ENCODE data around the gene TTBK1. TPM values are rescaled to one million over a fixed set of nuclear protein-coding genes. Genes with fewer than 3 reads are reported as not detected.
A peak's percentile ranks its signal among the peaks of the same experiment; 100 is the strongest.

Gene TTBK1
- total and polyA plus RNA-seq, 12 donors = 0.17 to 5.4 (median 0.65) TPM

DNA sequence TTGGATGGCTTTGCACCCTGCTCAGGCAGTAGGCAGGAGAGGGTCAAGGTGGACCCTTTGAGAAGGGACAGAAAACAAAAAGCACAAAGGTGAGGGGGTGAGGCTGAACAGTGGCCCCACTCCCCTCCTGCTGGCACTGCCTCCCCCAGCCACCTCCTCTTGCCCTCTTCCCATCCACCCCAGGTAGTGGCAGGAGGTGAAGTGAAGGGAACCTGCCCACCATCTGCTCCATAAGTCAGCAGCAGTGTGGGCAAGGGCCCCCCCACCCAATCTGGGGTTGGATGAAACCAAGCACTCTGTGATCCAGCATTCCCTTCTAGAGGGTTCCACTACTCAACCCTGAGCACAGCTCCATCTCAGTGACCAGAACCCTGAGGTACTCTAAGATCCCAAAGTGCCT is 28.7 kb downstream of the TTBK1 start:
- H3K27ac ChIP-seq = no peak overlapping the region
- H3K9me3 ChIP-seq (replicated peaks in 1 of 3) = no peaks in the 10 kb centered on the region
- intact Hi-C loops (cut with DNase I) = no loop called here
- peaks cover 8% of the 10 kb centered on the region for H3K27me3 ChIP-seq
- no peak for DNase-seq
- H3K4me3 ChIP-seq = no peak overlapping the region
- peaks cover 22 to 26% of the 10 kb centered on the region in 2 donors for H3K4me1 ChIP-seq (replicated peaks in 1 of 2)
- H3K36me3 ChIP-seq (replicated peaks in 1 of 2) = no peaks in the 10 kb centered on the region
- TF ChIP-seq, protein P1, sequence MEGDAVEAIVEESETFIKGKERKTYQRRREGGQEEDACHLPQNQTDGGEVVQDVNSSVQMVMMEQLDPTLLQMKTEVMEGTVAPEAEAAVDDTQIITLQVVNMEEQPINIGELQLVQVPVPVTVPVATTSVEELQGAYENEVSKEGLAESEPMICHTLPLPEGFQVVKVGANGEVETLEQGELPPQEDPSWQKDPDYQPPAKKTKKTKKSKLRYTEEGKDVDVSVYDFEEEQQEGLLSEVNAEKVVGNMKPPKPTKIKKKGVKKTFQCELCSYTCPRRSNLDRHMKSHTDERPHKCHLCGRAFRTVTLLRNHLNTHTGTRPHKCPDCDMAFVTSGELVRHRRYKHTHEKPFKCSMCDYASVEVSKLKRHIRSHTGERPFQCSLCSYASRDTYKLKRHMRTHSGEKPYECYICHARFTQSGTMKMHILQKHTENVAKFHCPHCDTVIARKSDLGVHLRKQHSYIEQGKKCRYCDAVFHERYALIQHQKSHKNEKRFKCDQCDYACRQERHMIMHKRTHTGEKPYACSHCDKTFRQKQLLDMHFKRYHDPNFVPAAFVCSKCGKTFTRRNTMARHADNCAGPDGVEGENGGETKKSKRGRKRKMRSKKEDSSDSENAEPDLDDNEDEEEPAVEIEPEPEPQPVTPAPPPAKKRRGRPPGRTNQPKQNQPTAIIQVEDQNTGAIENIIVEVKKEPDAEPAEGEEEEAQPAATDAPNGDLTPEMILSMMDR (IDR thresholded peaks at IDR 0.05) = no peak
- TF ChIP-seq POLR2A (IDR thresholded peaks at IDR 0.05) = no peak

DNA sequence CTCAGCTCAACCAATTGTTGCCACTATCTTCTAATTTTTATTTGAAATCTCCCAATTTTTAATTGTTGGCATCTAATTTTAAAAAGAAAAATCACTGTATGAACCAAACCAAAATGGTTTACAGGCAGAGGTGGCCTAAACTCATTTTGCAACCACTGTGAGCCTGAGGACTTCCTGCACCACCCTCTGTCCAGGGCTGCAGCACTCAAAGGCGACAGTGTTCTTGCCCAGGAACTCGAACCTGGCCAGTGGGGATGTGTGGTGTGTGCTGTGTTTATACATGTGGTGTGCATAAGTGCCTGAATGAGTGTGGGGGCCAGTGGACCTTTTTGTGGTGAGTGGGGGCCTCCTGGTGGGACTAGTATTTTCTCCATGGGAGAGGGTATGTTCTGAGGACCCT is 30.4 kb downstream of the TTBK1 start:
- H3K27ac ChIP-seq = no peak overlapping the region
- intact Hi-C loops (cut with DNase I) = no loop called here
- DNase-seq = no peak
- H3K9me3 ChIP-seq (replicated peaks in 1 of 3) = no peaks in the 10 kb centered on the region
- TF ChIP-seq POLR2A (IDR thresholded peaks at IDR 0.05) = no peak
- TF ChIP-seq, protein P1 (IDR thresholded peaks at IDR 0.05) = no peak
- H3K36me3 ChIP-seq (replicated peaks in 1 of 2) = no peaks in the 10 kb centered on the region
- H3K4me1 ChIP-seq (replicated peaks in 1 of 2) = peaks cover 11 to 17% of the 10 kb centered on the region in 2 donors
- no peak overlapping the region for H3K4me3 ChIP-seq
- 61 to 77% (median 69%) methylated on average over 2 of the region's 2 CpGs for WGBS, 4 donors
- peaks cover 8% of the 10 kb centered on the region for H3K27me3 ChIP-seq

DNA sequence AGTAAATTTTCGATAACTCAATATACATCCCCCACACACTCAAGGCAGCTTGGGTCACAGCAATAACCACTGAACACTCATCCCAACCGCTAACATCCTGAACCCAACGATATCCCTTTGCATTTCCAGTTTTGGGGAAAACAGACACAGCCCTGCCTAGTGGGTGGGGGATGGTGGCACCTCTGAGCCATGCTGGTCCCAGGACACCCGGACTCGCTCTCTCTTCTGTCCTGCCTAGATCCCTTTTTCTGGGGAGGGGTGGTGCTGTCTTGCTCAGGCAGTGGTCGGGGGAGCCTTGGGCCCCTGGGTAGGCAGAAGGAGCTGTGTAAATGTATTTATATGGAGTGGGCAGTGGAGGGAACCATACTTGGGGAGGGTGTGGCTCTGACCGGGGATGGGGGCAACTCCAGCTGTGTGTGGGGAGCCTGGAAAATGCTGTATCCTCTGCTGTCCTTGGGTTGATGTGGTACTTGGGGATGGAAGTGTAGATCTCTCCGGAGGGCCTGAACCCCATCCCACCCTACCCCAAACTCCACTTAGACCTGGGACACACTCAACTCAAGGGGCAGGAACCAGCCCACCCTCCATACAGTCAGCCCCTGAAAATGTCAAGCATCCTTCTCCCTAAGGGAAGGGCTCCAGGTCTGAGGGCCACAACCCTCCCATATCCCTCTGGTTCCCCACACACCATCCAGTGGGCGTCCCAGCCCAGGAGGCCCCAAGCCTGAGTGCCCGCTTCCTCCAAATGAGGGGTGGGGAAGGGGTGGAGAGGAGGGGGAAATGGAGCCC is 31.0 kb downstream of the TTBK1 start:
- Histone ChIP-seq H3K9me3 (replicated peaks in 1 of 3) (no peaks in the 10 kb centered on the region), H3K27ac (no peak overlapping the region), H3K36me3 (replicated peaks in 1 of 2) (no peaks in the 10 kb centered on the region), H3K27me3 (peaks cover 8% of the 10 kb centered on the region), H3K4me1 (replicated peaks in 1 of 2) (peaks cover 5 to 11% of the 10 kb centered on the region in 2 donors), H3K4me3 (no peak overlapping the region)
- 79 to 87% (median 82%) methylated on average over 10 of the region's 10 CpGs for WGBS, 4 donors
- TF ChIP-seq, protein P1 (IDR thresholded peaks at IDR 0.05) = no peak
- TF ChIP-seq POLR2A (IDR thresholded peaks at IDR 0.05) = no peak
- no peak for DNase-seq
- intact Hi-C loops (cut with DNase I) = no loop called here

DNA sequence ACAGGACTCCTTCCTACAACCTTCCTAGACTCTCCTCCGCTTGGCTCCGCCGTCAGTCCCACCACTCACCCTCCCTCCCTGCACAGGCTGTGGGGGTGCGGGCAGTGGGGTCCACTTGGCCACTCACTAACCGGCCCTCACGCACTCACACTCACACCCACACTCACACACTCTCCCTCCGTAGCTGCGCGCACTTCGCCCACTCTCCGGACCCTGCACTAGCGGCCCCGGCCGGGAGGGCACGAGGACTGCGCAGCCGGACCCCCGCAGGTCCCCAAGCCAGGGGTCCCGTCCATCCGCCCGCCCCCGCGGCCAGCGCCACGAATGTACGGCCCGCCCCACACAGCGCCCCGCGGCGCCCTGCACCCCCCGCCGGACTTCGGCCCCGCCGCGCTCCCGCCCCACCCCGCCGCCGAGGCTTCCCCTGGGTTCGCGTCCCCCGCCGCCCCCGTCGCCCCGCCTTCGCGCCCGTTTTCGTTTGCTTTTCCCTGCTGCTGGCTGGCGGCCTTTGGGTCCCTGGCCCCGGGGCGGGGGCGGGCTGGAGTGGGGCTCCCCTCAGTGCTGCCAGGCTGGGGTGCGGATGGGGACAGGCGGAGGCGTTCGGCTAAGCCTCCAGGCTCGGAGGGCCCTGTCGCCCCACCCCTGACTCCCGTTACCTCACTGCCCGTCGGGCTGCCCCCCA is 31.8 kb downstream of the TTBK1 start:
- H3K9me3 ChIP-seq (replicated peaks in 1 of 3) = no peaks in the 10 kb centered on the region
- no peak overlapping the region for H3K27ac ChIP-seq
- TF ChIP-seq POLR2A (IDR thresholded peaks at IDR 0.05) = no peak
- TF ChIP-seq, protein P1 (IDR thresholded peaks at IDR 0.05) = no peak
- peaks cover 0 to 9% of the 10 kb centered on the region in 2 donors for H3K4me1 ChIP-seq (replicated peaks in 1 of 2)
- 4 to 27% (median 5%) methylated on average over 8 to 65 of the region's 65 CpGs for WGBS, 4 donors
- H3K36me3 ChIP-seq (replicated peaks in 1 of 2) = no peaks in the 10 kb centered on the region
- peaks cover 8% of the 10 kb centered on the region for H3K27me3 ChIP-seq
- no peak for DNase-seq
- peak overlapping the region in 2 of 4 donors; percentile 36 to 65 for H3K4me3 ChIP-seq
- intact Hi-C loops (cut with DNase I) = no loop called here
